PC-3 (cell line): Measurements from ENCODE around the gene LMO1.

Experiments
- EZH2 ChIP-seq: fragments of 300-600 bp; sonication (generic); IDR thresholded peaks from one replicate; pipeline ENCODE4 v1.6.1; 2017; ENCODE audit warnings: antibody characterized with exemption, mild to moderate bottlenecking, low read length; ENCODE audit not compliant: unreplicated experiment
- EZH2phosphoT487 ChIP-seq: fragments of 300-600 bp; sonication (generic); IDR thresholded peaks from 2 replicates; pipeline ENCODE4 v1.6.1; 2018; ENCODE audit warnings: mild to moderate bottlenecking, antibody characterized with exemption, low read length, borderline replicate concordance
- TF ChIP-seq, protein P1 (sequence below): fragments of 300-600 bp; sonication (generic); conservative IDR thresholded peaks from 2 replicates; pipeline ENCODE4 v1.5.1; 2017; ENCODE audit warnings: antibody characterized with exemption, low read depth, mild to moderate bottlenecking, low read length

DNA sequence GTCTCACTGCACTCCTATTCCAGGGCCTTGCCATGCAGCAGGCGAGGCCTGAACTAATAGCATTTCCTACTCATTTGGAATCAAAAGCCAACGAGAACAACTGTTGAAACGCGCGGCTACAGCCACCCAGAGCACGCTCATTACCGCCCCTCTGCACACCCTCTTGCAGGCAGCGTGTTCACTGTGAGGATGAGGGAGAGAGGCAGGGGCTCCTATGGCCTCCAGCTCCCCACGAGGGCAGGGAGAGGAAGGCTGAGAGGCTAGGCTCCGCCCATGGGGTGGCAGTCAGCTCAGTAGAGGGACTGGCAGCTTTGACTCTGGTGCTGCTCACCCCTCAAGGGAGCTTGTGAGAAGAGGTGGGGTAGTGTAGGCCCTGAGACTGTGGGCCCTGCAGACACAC is 26.2 kb downstream of the LMO1 start:
- TF ChIP-seq, protein P1, sequence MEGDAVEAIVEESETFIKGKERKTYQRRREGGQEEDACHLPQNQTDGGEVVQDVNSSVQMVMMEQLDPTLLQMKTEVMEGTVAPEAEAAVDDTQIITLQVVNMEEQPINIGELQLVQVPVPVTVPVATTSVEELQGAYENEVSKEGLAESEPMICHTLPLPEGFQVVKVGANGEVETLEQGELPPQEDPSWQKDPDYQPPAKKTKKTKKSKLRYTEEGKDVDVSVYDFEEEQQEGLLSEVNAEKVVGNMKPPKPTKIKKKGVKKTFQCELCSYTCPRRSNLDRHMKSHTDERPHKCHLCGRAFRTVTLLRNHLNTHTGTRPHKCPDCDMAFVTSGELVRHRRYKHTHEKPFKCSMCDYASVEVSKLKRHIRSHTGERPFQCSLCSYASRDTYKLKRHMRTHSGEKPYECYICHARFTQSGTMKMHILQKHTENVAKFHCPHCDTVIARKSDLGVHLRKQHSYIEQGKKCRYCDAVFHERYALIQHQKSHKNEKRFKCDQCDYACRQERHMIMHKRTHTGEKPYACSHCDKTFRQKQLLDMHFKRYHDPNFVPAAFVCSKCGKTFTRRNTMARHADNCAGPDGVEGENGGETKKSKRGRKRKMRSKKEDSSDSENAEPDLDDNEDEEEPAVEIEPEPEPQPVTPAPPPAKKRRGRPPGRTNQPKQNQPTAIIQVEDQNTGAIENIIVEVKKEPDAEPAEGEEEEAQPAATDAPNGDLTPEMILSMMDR = no peak
- no peak for TF ChIP-seq EZH2phosphoT487
- no peak for TF ChIP-seq EZH2
